Smooth muscle cell (in vitro differentiated cells): ENCODE measurements around the gene MPRIP. TPM values are rescaled to one million over a fixed set of nuclear protein-coding genes. Genes with fewer than 3 reads are reported as not detected.
A peak's percentile ranks its signal among the peaks of the same experiment; 100 is the strongest.

Source experiments
- DNase-seq: peaks from one replicate; lab custom pipeline; 2025; ENCODE audit not compliant: unreplicated experiment; lab: John Stamatoyannopoulos, UW
- H2AFZ ChIP-seq: fragments of 200-600 bp; sonication (generic); 2 replicates; pipeline ENCODE4 v1.6.0; 2016; ENCODE audit warnings: antibody characterized with exemption, low read depth, mild to moderate bottlenecking
- H3F3A ChIP-seq: fragments of 200-600 bp; sonication (generic); 2 replicates; pipeline ENCODE4 v1.6.0; 2017; ENCODE audit warnings: antibody characterized with exemption, low read depth
- H3K27ac ChIP-seq: fragments of 200-600 bp; sonication (generic); 2 replicates; pipeline ENCODE4 v1.5.1; 2016; ENCODE audit warnings: low read depth, mild to moderate bottlenecking
- H3K27me3 ChIP-seq: fragments of 200-600 bp; sonication (generic); 2 replicates; pipeline ENCODE4 v1.6.1; 2016; ENCODE audit warnings: low read depth, mild to moderate bottlenecking
- H3K36me3 ChIP-seq: fragments of 200-600 bp; sonication (generic); 2 replicates; pipeline ENCODE4 v1.5.1; 2016; ENCODE audit warnings: low read depth
- H3K4me1 ChIP-seq: fragments of 200-600 bp; sonication (generic); 2 replicates; pipeline ENCODE4 v1.5.1; 2016; ENCODE audit warnings: low read depth
- H3K4me2 ChIP-seq: fragments of 200-600 bp; sonication (generic); 2 replicates; pipeline ENCODE4 v1.6.0; 2016; ENCODE audit warnings: mild to moderate bottlenecking
- H3K4me3 ChIP-seq: fragments of 200-600 bp; sonication (generic); 2 replicates; pipeline ENCODE4 v1.5.1; 2016; ENCODE audit warnings: mild to moderate bottlenecking
- H3K79me2 ChIP-seq: fragments of 200-600 bp; sonication (generic); 2 replicates; pipeline ENCODE4 v1.6.0; 2016; ENCODE audit warnings: low read depth, mild to moderate bottlenecking
- H3K9ac ChIP-seq: fragments of 200-600 bp; sonication (generic); 2 replicates; pipeline ENCODE4 v1.6.0; 2016; ENCODE audit warnings: low read depth
- H3K9me3 ChIP-seq: fragments of 200-600 bp; sonication (generic); replicated peaks from 2 replicates; pipeline ENCODE4 v1.5.1; 2016; ENCODE audit warnings: low read depth
- H4K20me1 ChIP-seq: fragments of 200-600 bp; sonication (generic); 2 replicates; pipeline ENCODE4 v1.6.0; 2016; ENCODE audit warnings: low read depth
- WGBS: methylation state at CpG from one replicate; pipeline ENCODE4 v1.1.7; 2016; ENCODE audit warnings: low lambda C conversion rate; 5-methylcytosine and 5-hydroxymethylcytosine counted together
- polyA plus RNA-seq: library from polyadenylated mRNA; unstranded; fragments of >200 nt; fragmentation: Nextera tagmentation; extraction: Ambion mirVana; gene quantifications from 2 replicates; pipeline ENCODE4 v1.2.1, GENCODE V29; 2016
- total RNA-seq: library from RNA; depleted of rRNA; stranded (reverse); fragments of >200 nt; gene quantifications from 2 replicates; pipeline ENCODE4 v1.2.3, GENCODE V29; 2014
- TF ChIP-seq, protein P1 (sequence below): fragments of 200-600 bp; sonication (generic); IDR thresholded peaks from 2 replicates; pipeline ENCODE4 v1.5.1; 2017; ENCODE audit warnings: borderline replicate concordance, mild to moderate bottlenecking, antibody characterized with exemption; ENCODE audit not compliant: insufficient read depth, poor library complexity, severe bottlenecking

Gene MPRIP
- total and polyA plus RNA-seq, 2 experiments from 2014 or later = 58.8 to 69.3 TPM

DNA sequence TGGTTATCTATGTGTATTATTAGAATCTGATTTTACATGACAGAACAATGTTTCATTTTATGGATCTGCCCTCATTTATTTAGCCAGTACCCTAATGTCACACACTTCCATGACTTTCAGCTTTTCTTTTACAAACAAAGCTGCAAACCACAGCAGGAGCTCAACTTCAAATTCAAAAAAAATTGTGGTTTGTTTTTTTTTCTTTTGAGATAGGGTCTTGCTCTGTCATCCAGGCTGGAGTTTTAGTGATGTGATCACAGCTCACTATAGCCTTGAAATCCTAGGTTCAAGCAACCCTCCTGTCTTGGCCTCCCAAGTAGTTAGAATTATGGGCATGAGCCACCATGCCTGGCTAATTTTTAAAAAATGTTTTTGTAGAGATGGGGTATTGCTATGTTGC, 8.2 kb upstream of the MPRIP start:
- H3K79me2 ChIP-seq = no peaks in the 10 kb centered on the region
- TF ChIP-seq, protein P1, sequence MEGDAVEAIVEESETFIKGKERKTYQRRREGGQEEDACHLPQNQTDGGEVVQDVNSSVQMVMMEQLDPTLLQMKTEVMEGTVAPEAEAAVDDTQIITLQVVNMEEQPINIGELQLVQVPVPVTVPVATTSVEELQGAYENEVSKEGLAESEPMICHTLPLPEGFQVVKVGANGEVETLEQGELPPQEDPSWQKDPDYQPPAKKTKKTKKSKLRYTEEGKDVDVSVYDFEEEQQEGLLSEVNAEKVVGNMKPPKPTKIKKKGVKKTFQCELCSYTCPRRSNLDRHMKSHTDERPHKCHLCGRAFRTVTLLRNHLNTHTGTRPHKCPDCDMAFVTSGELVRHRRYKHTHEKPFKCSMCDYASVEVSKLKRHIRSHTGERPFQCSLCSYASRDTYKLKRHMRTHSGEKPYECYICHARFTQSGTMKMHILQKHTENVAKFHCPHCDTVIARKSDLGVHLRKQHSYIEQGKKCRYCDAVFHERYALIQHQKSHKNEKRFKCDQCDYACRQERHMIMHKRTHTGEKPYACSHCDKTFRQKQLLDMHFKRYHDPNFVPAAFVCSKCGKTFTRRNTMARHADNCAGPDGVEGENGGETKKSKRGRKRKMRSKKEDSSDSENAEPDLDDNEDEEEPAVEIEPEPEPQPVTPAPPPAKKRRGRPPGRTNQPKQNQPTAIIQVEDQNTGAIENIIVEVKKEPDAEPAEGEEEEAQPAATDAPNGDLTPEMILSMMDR = no peak
- H4K20me1 ChIP-seq = no peaks in the 10 kb centered on the region
- H3K36me3 ChIP-seq = no peaks in the 10 kb centered on the region
- H3K27me3 ChIP-seq = no peaks in the 10 kb centered on the region
- no peak overlapping the region for H3K4me3 ChIP-seq
- H3F3A ChIP-seq = peaks cover 31% of the 10 kb centered on the region
- H3K27ac ChIP-seq = peak overlapping the region; percentile 99
- no peak for DNase-seq
- H3K4me2 ChIP-seq = peak overlapping the region; percentile 70
- peaks cover 16% of the 10 kb centered on the region for H3K4me1 ChIP-seq
- no peaks in the 10 kb centered on the region for H3K9me3 ChIP-seq
- H2AFZ ChIP-seq = no peak overlapping the region
- H3K9ac ChIP-seq = peak overlapping the region; percentile 93

DNA sequence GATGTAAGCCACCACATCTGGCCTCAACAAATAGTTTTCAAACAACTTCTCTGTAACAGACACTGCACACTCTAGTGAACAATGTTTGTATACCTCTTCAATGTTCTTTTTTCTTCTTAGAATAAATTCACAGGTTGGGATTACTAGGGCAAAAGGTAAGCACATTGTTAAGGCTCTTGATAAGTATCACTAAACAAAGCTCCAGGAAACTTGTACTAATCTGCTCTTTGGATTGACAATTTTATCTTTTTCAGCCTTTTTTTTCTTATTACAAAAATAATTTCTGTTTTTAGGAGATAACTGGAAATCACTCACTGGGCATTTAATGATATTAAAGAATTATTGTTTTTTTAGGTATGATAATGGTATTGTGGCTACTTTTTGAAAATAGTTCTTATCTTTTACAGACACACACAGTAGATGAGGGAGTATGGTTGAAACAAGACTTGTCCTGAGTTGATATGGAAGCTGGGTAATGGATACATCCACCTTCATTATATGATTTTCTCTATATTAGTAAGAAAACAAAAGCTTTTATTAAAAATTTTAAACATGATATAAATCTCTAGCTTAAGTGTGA, 7.7 kb upstream of the MPRIP start:
- Histone ChIP-seq H3K27ac (peak overlapping the region; percentile 99), H3K4me2 (no peak overlapping the region), H3K4me1 (peaks cover 13% of the 10 kb centered on the region), H3K9ac (no peak overlapping the region), H2AFZ (no peak overlapping the region), H3F3A (peaks cover 31% of the 10 kb centered on the region), H3K27me3 (no peaks in the 10 kb centered on the region), H4K20me1 (no peaks in the 10 kb centered on the region), H3K79me2 (no peaks in the 10 kb centered on the region), H3K36me3 (no peaks in the 10 kb centered on the region), H3K9me3 (no peaks in the 10 kb centered on the region), H3K4me3 (no peak overlapping the region)
- no peak for DNase-seq
- TF ChIP-seq, protein P1 = no peak

DNA sequence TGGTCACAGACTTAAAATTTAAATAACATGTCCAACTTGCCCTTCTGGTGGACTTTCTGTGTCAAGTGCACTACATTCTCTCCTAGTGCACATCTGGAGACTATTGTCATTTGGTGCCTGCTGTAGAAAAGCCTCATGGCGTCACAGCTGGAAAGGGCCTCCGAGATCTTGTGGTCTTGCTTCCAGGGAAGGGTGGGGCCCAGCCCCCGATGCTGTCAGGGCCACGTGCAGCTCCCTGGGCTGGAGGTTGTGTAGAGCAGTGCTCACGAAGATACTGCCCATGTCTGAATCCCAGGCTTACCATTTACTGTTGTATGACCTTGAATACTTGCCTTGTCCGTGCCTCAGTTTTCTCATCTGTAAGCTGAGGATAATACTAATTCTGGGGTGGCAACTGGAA, 6.8 kb upstream of the MPRIP start:
- no peak overlapping the region for H3K9ac ChIP-seq
- peaks cover 31% of the 10 kb centered on the region for H3F3A ChIP-seq
- no peaks in the 10 kb centered on the region for H3K79me2 ChIP-seq
- H4K20me1 ChIP-seq = no peaks in the 10 kb centered on the region
- H3K9me3 ChIP-seq = no peaks in the 10 kb centered on the region
- no peak overlapping the region for H3K4me3 ChIP-seq
- no peak for DNase-seq
- no peaks in the 10 kb centered on the region for H3K27me3 ChIP-seq
- no peak overlapping the region for H2AFZ ChIP-seq
- peaks cover 13% of the 10 kb centered on the region for H3K4me1 ChIP-seq
- WGBS = 52% methylated on average over 6 of the region's 6 CpGs
- TF ChIP-seq, protein P1 = no peak
- no peaks in the 10 kb centered on the region for H3K36me3 ChIP-seq
- no peak overlapping the region for H3K4me2 ChIP-seq
- H3K27ac ChIP-seq = no peak overlapping the region

DNA sequence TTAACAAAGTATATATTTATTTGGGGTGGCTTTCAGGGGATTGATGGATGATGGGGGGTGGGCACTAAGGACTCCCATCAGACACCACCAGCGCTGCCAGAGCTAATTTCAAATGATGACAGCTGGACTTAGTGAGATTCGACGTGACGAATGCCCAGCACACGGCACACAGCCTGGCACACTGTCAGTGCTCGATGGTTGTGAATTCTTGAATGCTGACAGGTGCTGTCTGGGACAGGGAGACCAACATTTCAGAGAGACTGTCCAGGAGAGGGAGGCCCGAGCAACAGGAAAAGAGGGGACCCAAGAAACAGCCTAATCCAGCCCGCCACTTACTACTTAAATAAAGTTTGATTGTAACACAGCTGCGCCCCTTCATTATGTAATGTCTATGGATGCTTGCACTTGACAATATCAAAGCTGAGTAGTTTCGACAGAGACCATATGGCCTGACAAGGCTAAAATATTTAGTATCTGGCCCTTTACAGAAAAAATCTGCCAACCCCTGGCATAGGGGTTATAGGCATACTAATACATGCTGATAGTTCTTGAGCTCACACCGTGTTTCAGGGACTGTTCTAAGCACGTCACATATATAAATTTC, 6.2 kb upstream of the MPRIP start:
- TF ChIP-seq, protein P1 = no peak
- H3K4me1 ChIP-seq = peaks cover 13% of the 10 kb centered on the region
- H3K4me2 ChIP-seq = no peak overlapping the region
- no peaks in the 10 kb centered on the region for H4K20me1 ChIP-seq
- no peaks in the 10 kb centered on the region for H3K36me3 ChIP-seq
- H3K27me3 ChIP-seq = no peaks in the 10 kb centered on the region
- no peak overlapping the region for H3K9ac ChIP-seq
- H3K9me3 ChIP-seq = no peaks in the 10 kb centered on the region
- 90% methylated on average over 12 of the region's 12 CpGs for WGBS
- no peak overlapping the region for H3K4me3 ChIP-seq
- H3K27ac ChIP-seq = no peak overlapping the region
- no peak overlapping the region for H2AFZ ChIP-seq
- no peaks in the 10 kb centered on the region for H3K79me2 ChIP-seq
- DNase-seq = no peak
- peaks cover 28% of the 10 kb centered on the region for H3F3A ChIP-seq
